Gastrocnemius medialis (tissue), 4 donors: ENCODE data around the gene FOS.

Experiments used
- POLR2A ChIP-seq, 2 donors: fragments of 450-650 bp; IDR thresholded peaks; one replicate each; pipeline ENCODE4 v1.6.1; 2017; ENCODE audit warnings: antibody characterized with exemption in 2 of 2, mild to moderate bottlenecking in 2 of 2, moderate library complexity in 2 of 2
- TF ChIP-seq, protein P1 (sequence below), 5 experiments: fragments of 450-650 bp in 3 of 5; fragments of 200-600 bp in 2 of 5; sonication (generic) in 2 of 5; IDR thresholded peaks in 4 of 5; conservative IDR thresholded peaks in 1 of 5; 1 replicate in 4 of 5; 2 replicates in 1 of 5; pipeline ENCODE4 v1.5.1; 2016 to 2019; ENCODE audit warnings: antibody characterized with exemption in 5 of 5, mild to moderate bottlenecking in 3 of 5, moderate library complexity in 3 of 5

DNA sequence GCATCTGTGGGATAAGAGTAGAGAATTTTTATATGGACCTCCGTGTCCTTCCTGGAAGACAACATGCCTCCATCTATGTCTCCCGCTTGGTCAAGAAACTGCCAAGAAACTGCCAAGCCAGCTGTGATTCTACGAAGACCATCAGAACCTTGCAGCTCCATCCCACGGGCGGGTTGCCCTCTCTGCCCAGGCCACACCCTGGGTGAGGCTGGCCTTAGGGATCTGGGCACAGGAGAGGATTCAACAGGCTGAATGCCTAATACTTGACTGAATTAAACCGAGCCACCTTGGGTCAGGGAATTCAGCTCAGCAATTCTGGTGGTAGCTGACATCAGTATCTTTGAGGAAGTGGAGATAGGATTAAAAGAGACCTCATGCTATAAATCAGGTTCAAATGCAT, 37.8 kb upstream of the FOS start:
- TF ChIP-seq, protein P1, sequence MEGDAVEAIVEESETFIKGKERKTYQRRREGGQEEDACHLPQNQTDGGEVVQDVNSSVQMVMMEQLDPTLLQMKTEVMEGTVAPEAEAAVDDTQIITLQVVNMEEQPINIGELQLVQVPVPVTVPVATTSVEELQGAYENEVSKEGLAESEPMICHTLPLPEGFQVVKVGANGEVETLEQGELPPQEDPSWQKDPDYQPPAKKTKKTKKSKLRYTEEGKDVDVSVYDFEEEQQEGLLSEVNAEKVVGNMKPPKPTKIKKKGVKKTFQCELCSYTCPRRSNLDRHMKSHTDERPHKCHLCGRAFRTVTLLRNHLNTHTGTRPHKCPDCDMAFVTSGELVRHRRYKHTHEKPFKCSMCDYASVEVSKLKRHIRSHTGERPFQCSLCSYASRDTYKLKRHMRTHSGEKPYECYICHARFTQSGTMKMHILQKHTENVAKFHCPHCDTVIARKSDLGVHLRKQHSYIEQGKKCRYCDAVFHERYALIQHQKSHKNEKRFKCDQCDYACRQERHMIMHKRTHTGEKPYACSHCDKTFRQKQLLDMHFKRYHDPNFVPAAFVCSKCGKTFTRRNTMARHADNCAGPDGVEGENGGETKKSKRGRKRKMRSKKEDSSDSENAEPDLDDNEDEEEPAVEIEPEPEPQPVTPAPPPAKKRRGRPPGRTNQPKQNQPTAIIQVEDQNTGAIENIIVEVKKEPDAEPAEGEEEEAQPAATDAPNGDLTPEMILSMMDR (IDR thresholded peaks at IDR 0.05 in 4 of 5, conservative IDR thresholded peaks at IDR 0.05 in 1 of 5) = no peak
- TF ChIP-seq POLR2A (IDR thresholded peaks at IDR 0.05) = no peak
